HEK293 (cell line): Measurements from ENCODE around the gene CFAP69.

ENCODE experiments used
- CTCF ChIA-PET: fragments of 350-600 bp; formaldehyde crosslinking; extraction: SDS; loops from one replicate; lab custom pipeline; 2021; ENCODE audit warnings: antibody characterized with exemption; lab: Yijun Ruan, JAX
- POLR2A ChIA-PET: fragments of 300-600 bp; formaldehyde crosslinking; extraction: SDS; loops from one replicate; lab custom pipeline; 2020; ENCODE audit warnings: antibody characterized with exemption, inconsistent platforms; lab: Yijun Ruan, JAX
- H3K27ac ChIP-seq: fragments of 200-500 bp; sonication (Bioruptor generic); 2 replicates; pipeline ENCODE4 v1.5.1; 2014; ENCODE audit warnings: low read depth, low read length, control low read depth, inconsistent platforms; ENCODE audit errors: extremely low read depth
- H3K36me3 ChIP-seq, 2 experiments: fragments of 200-500 bp in 1 of 2; sonication (Bioruptor generic) in 1 of 2; 1 replicate in 1 of 2; 2 replicates in 1 of 2; pipeline ENCODE4 v1.5.1; 2014 to 2017; ENCODE audit warnings: inconsistent platforms in 2 of 2, low read length in 2 of 2; ENCODE audit not compliant: control insufficient read depth in 2 of 2, insufficient read depth in 1 of 2
- H3K4me1 ChIP-seq: fragments of 200-500 bp; sonication (Bioruptor generic); 2 replicates; pipeline ENCODE4 v1.5.1; 2014; ENCODE audit warnings: mild to moderate bottlenecking, low read length, inconsistent platforms; ENCODE audit not compliant: control insufficient read depth, insufficient read depth
- H3K4me3 ChIP-seq: 2 replicates; pipeline ENCODE4 v1.5.1; 2011; ENCODE audit warnings: low read depth, mild to moderate bottlenecking, control low read depth, low read length, moderate library complexity
- H3K9me3 ChIP-seq: fragments of 200-500 bp; sonication (Bioruptor generic); 2 replicates; pipeline ENCODE4 v1.5.1; 2014; ENCODE audit warnings: low read depth, low read length, inconsistent platforms; ENCODE audit not compliant: control insufficient read depth, insufficient read depth
- KLF8 ChIP-seq: fragments of 450-650 bp; formaldehyde crosslinking; IDR thresholded peaks from 2 replicates; pipeline ENCODE4 v1.5.1; 2016; ENCODE audit warnings: missing biosample characterization, missing genetic modification characterization
- KLF9 ChIP-seq: fragments of 450-650 bp; formaldehyde crosslinking; IDR thresholded peaks from 2 replicates; pipeline ENCODE4 v1.5.1; 2016; ENCODE audit warnings: missing biosample characterization, missing genetic modification characterization, low read depth
- TRIM28 ChIP-seq: IDR thresholded peaks from 2 replicates; pipeline ENCODE4 v1.6.1; 2011; ENCODE audit warnings: low read length, control low read depth, borderline replicate concordance
- ZBTB49 ChIP-seq: fragments of 450-650 bp; formaldehyde crosslinking; IDR thresholded peaks from 2 replicates; pipeline ENCODE4 v1.5.1; 2016; ENCODE audit warnings: missing biosample characterization, missing genetic modification characterization, low read depth
- ZFP3 ChIP-seq: fragments of 450-650 bp; formaldehyde crosslinking; IDR thresholded peaks from 2 replicates; pipeline ENCODE4 v1.5.1; 2016; ENCODE audit warnings: low read depth, missing biosample characterization, missing genetic modification characterization
- ZIC2 ChIP-seq: fragments of 450-650 bp; formaldehyde crosslinking; IDR thresholded peaks from 2 replicates; pipeline ENCODE4 v1.5.1; 2016; ENCODE audit warnings: missing biosample characterization, missing genetic modification characterization
- ZNF138 ChIP-seq: fragments of 450-650 bp; formaldehyde crosslinking; IDR thresholded peaks from 2 replicates; pipeline ENCODE4 v1.5.1; 2016; ENCODE audit warnings: missing biosample characterization, missing genetic modification characterization, borderline replicate concordance
- ZNF155 ChIP-seq: fragments of 450-650 bp; formaldehyde crosslinking; IDR thresholded peaks from 2 replicates; pipeline ENCODE4 v1.5.1; 2016; ENCODE audit warnings: missing biosample characterization, missing genetic modification characterization
- ZNF280C ChIP-seq: fragments of 450-650 bp; formaldehyde crosslinking; IDR thresholded peaks from 2 replicates; pipeline ENCODE4 v1.5.1; 2016; ENCODE audit warnings: missing biosample characterization, missing genetic modification characterization
- ZNF350 ChIP-seq: fragments of 450-650 bp; formaldehyde crosslinking; IDR thresholded peaks from 2 replicates; pipeline ENCODE4 v1.5.0; 2017; ENCODE audit warnings: missing biosample characterization, mild to moderate bottlenecking, missing genetic modification characterization
- ZNF433 ChIP-seq: fragments of 450-650 bp; formaldehyde crosslinking; IDR thresholded peaks from 2 replicates; pipeline ENCODE4 v1.5.1; 2016; ENCODE audit warnings: missing biosample characterization, missing genetic modification characterization, low read depth
- ZNF449 ChIP-seq: fragments of 450-650 bp; formaldehyde crosslinking; IDR thresholded peaks from 2 replicates; pipeline ENCODE4 v1.5.1; 2017; ENCODE audit warnings: missing biosample characterization, mild to moderate bottlenecking, missing genetic modification characterization, moderate library complexity
- ZNF510 ChIP-seq: fragments of 450-650 bp; formaldehyde crosslinking; IDR thresholded peaks from 2 replicates; pipeline ENCODE4 v1.5.1; 2018; ENCODE audit warnings: mild to moderate bottlenecking, missing genetic modification characterization, missing biosample characterization; ENCODE audit not compliant: insufficient replicate concordance
- ZNF792 ChIP-seq: fragments of 450-650 bp; formaldehyde crosslinking; IDR thresholded peaks from 2 replicates; pipeline ENCODE4 v1.5.1; 2016; ENCODE audit warnings: missing biosample characterization, missing genetic modification characterization
- ZSCAN23 ChIP-seq: fragments of 450-650 bp; formaldehyde crosslinking; IDR thresholded peaks from 2 replicates; pipeline ENCODE4 v1.5.1; 2016; ENCODE audit warnings: missing biosample characterization, missing genetic modification characterization
- TF ChIP-seq, protein P1 (sequence below): fragments of 450-650 bp; formaldehyde crosslinking; optimal IDR thresholded peaks from 2 replicates; pipeline ENCODE3; 2016; ENCODE audit warnings: missing biosample characterization, mild to moderate bottlenecking, missing genetic modification characterization
- TF ChIP-seq, protein P2 (sequence below): fragments of 450-650 bp; formaldehyde crosslinking; IDR thresholded peaks from 2 replicates; pipeline ENCODE4 v1.5.1; 2016; ENCODE audit warnings: missing biosample characterization, missing genetic modification characterization

Gene CFAP69

GRCh38 chr7:90320801-90321494 is 76.0 kb downstream of the CFAP69 start, which contains the start of gene FAM237B (continued):
- TF ChIP-seq ZNF280C (no peak), ZFP3 (tag by site-specific recombination) (no peak), KLF8 (tag by site-specific recombination) (no peak), ZNF433 (tag by site-specific recombination) (no peak), ZSCAN23 (no peak), ZNF792 (tag by site-specific recombination) (no peak), ZIC2 (tag by site-specific recombination) (peak; percentile 76), TRIM28 (no peak), ZNF155 (no peak), KLF9 (tag by site-specific recombination) (no peak), ZNF138 (tag by site-specific recombination) (no peak)
- TF ChIP-seq, protein P1, sequence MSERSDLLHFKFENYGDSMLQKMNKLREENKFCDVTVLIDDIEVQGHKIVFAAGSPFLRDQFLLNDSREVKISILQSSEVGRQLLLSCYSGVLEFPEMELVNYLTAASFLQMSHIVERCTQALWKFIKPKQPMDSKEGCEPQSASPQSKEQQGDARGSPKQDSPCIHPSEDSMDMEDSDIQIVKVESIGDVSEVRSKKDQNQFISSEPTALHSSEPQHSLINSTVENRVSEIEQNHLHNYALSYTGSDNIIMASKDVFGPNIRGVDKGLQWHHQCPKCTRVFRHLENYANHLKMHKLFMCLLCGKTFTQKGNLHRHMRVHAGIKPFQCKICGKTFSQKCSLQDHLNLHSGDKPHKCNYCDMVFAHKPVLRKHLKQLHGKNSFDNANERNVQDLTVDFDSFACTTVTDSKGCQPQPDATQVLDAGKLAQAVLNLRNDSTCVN (tag by site-specific recombination), result peak; percentile 56

DNA sequence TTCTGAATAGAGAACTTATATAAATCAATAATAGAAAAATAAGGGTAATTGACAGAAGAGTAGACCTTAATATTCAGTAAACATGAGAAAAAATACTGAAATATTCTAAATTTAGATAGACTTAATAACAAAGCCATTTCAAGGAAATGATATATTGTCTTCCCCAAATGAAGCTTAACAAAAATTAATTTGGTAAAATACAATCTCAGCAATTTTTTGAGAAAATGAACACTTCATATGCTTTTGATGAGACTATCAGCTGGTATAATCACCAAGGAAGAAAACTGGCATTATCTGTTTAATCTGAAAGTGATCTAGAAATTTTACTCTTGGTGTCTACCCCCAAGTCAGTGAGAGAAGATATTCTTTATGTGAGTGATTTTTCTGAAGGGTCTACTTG is 77.9 kb downstream of the CFAP69 start:
- CTCF ChIA-PET, result interaction anchor here (1.4 kb wide), 1 partner anchor 25 kb away, joined by 4 read pairs; no protein-coding TSS in a partner anchor
- Histone ChIP-seq H3K9me3 (no peaks in the 10 kb centered on the region), H3K36me3 (no peaks in the 10 kb centered on the region), H3K27ac (no peak overlapping the region), H3K4me3 (no peak overlapping the region), H3K4me1 (no peaks in the 10 kb centered on the region)
- TF ChIP-seq ZNF350 (tag by site-specific recombination) (no peak), ZNF449 (tag by site-specific recombination) (no peak), ZBTB49 (tag by site-specific recombination) (no peak), ZNF510 (tag by site-specific recombination) (no peak)
- TF ChIP-seq, protein P2, sequence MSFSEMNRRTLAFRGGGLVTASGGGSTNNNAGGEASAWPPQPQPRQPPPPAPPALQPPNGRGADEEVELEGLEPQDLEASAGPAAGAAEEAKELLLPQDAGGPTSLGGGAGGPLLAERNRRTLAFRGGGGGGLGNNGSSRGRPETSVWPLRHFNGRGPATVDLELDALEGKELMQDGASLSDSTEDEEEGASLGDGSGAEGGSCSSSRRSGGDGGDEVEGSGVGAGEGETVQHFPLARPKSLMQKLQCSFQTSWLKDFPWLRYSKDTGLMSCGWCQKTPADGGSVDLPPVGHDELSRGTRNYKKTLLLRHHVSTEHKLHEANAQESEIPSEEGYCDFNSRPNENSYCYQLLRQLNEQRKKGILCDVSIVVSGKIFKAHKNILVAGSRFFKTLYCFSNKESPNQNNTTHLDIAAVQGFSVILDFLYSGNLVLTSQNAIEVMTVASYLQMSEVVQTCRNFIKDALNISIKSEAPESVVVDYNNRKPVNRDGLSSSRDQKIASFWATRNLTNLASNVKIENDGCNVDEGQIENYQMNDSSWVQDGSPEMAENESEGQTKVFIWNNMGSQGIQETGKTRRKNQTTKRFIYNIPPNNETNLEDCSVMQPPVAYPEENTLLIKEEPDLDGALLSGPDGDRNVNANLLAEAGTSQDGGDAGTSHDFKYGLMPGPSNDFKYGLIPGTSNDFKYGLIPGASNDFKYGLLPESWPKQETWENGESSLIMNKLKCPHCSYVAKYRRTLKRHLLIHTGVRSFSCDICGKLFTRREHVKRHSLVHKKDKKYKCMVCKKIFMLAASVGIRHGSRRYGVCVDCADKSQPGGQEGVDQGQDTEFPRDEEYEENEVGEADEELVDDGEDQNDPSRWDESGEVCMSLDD, result no peak
- POLR2A ChIA-PET, result no interaction called here
